Measurements from ENCODE around the gene PDAP1. TPM values are rescaled to one million over a fixed set of nuclear protein-coding genes. Genes with fewer than 3 reads are reported as not detected.

The PDAP1 gene
- total RNA-seq, 1 donor from 2014 or later, result 128 TPM

- Mint-ChIP-seq H3K4me3 (ENCODE audit: low read depth) (no peak overlapping the region), H3K27me3 (no peaks in the 10 kb centered on the region), H3K9me3 (ENCODE audit: low read depth) (no peaks in the 10 kb centered on the region), H3K4me1 (ENCODE audit: low read depth) (no peaks in the 10 kb centered on the region), H3K27ac (peak overlapping the region; percentile 65), H3K36me3 (ENCODE audit: insufficient read depth) (peaks cover 8% of the 10 kb centered on the region)
- no peak for DNase-seq (ENCODE audit: low spot score, unreplicated experiment)
- no peak for TF ChIP-seq CTCF (IDR thresholded peaks at IDR 0.05; ENCODE audit: unreplicated experiment)
Observed at GRCh38 chr7:99422625-99423024, 14.2 kb upstream of the PDAP1 start.

GRCh38 chr7:99422186-99422585, 13.8 kb upstream of the PDAP1 start:
- Mint-ChIP-seq H3K36me3 (ENCODE audit: insufficient read depth) (peaks cover 12% of the 10 kb centered on the region), H3K27ac (peak overlapping the region; percentile 68), H3K4me3 (ENCODE audit: low read depth) (no peak overlapping the region), H3K27me3 (no peaks in the 10 kb centered on the region), H3K9me3 (ENCODE audit: low read depth) (no peaks in the 10 kb centered on the region), H3K4me1 (ENCODE audit: low read depth) (no peaks in the 10 kb centered on the region)
- no peak for DNase-seq (ENCODE audit: low spot score, unreplicated experiment)
- no peak for TF ChIP-seq CTCF (IDR thresholded peaks at IDR 0.05; ENCODE audit: unreplicated experiment)

GRCh38 chr7:99420986-99421385, 12.6 kb upstream of the PDAP1 start:
- DNase-seq (ENCODE audit: low spot score, unreplicated experiment), result no peak
- Mint-ChIP-seq H3K27me3 (no peaks in the 10 kb centered on the region), H3K4me3 (ENCODE audit: low read depth) (no peak overlapping the region), H3K4me1 (ENCODE audit: low read depth) (no peaks in the 10 kb centered on the region), H3K27ac (no peak overlapping the region), H3K36me3 (ENCODE audit: insufficient read depth) (peaks cover 18% of the 10 kb centered on the region), H3K9me3 (ENCODE audit: low read depth) (no peaks in the 10 kb centered on the region)
- TF ChIP-seq CTCF (IDR thresholded peaks at IDR 0.05; ENCODE audit: unreplicated experiment), result no peak

DNA sequence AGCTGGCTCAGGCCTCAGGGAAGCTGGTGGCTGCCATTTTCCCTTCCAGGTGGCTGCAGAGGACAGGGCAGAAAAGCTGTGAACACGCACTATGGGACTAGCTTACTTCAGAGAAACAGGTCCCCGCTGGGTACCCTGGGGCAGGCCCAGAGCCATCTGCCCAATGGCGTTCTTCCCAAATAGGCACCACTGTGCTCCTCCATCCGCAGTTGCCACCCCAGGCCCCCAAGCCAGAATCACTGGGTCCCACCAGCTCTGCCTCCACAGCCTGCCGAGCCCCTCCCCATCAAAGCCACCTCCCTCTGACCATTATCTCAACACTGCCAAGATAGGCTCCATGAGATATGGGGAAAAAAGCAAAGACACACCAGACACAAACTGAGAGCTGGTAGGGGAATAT, 11.8 kb upstream of the PDAP1 start:
- Mint-ChIP-seq H3K4me3 (ENCODE audit: low read depth) (no peak overlapping the region), H3K27me3 (no peaks in the 10 kb centered on the region), H3K27ac (peak overlapping the region; percentile 59), H3K4me1 (ENCODE audit: low read depth) (no peaks in the 10 kb centered on the region), H3K9me3 (ENCODE audit: low read depth) (no peaks in the 10 kb centered on the region), H3K36me3 (ENCODE audit: insufficient read depth) (peaks cover 20% of the 10 kb centered on the region)
- DNase-seq (ENCODE audit: low spot score, unreplicated experiment), result no peak
- no peak for TF ChIP-seq CTCF (IDR thresholded peaks at IDR 0.05; ENCODE audit: unreplicated experiment)

DNA sequence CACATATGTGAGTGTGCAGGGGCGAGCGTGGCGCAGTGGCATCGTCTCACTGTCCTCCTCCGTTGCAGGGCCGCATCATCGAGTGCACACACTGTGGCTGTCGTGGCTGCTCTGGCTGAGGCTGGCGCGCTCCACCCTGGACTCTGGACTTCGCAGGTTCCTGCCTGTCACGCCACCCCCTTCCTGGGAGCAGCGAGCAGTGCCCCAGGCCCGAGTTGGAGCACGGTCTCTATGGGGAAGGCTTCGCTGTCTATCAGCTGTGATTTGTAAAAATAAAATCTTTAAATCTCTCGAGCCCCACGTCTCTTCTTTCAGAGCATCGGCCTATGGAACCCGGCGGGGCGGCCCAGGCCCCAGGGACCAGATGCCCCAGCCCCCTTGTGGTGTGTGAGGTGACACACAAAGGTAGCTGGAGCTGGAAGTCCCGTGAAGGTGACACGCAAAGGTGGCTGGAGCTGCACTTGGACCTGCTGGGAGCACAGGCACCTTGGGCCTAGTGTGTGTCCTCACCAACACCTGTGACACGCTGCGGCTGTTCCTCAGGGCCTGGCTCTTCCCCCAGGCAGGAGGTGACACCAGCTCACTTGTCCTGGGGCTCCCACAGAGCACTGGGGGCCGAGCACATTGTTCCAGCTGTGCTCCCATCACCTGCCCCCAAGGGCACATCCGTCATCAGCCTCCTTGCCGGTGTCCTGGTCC, 11.1 kb upstream of the PDAP1 start:
- Mint-ChIP-seq H3K4me3 (ENCODE audit: low read depth) (no peak overlapping the region), H3K27me3 (no peaks in the 10 kb centered on the region), H3K36me3 (ENCODE audit: insufficient read depth) (peaks cover 24% of the 10 kb centered on the region), H3K27ac (no peak overlapping the region), H3K4me1 (ENCODE audit: low read depth) (no peaks in the 10 kb centered on the region), H3K9me3 (ENCODE audit: low read depth) (no peaks in the 10 kb centered on the region)
- no peak for DNase-seq (ENCODE audit: low spot score, unreplicated experiment)
- TF ChIP-seq CTCF (IDR thresholded peaks at IDR 0.05; ENCODE audit: unreplicated experiment), result no peak
